Jurkat, Clone E6-1 (cell line): ENCODE data around the gene KCNH2.
A peak's percentile ranks its signal among the peaks of the same experiment; 100 is the strongest.

Experiments used
- DNase-seq: peaks from one replicate; pipeline ENCODE4 v3.0.0-alpha.2; 2011; ENCODE audit warnings: low read depth, low spot score
- H3K4me3 ChIP-seq: 2 replicates; pipeline ENCODE4 v1.5.1; 2011; ENCODE audit warnings: mild to moderate bottlenecking, low read length, control low read depth, moderate library complexity

The KCNH2 gene

DNA sequence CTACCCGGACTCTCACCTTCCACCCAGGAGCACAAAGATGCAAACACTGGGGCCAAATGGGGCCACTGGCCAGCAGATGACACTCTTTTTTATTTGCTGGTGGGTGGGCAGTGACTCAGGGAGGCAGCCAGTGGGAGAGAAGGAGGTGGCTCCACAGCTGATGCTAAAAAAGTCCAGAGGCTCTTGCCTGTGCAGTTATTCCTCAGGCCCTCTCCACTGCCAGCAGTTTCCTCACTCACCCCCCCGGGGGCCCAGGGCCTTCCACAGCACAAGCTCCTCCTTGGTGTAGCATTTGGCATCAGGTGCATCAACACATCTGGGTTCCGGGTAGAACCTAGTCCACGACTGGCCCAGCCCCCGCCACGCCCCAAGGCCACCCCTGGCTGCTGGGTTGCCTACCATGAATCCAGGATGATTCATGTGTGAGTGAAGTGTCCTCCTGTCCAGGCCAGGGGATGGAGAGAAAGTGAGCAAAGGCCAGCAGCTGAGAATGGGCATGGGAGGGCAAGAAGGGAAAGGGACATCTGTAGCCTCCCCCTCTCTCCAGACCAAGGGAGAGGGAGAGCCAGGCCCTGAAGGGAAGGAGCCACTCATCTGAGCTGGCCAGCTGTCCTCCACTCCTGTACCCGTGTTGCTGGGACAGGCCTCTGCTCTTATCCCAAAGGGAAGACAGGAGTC, 1.7 kb upstream of the KCNH2 start:
- no peak for DNase-seq
- no peak overlapping the region for H3K4me3 ChIP-seq

DNA sequence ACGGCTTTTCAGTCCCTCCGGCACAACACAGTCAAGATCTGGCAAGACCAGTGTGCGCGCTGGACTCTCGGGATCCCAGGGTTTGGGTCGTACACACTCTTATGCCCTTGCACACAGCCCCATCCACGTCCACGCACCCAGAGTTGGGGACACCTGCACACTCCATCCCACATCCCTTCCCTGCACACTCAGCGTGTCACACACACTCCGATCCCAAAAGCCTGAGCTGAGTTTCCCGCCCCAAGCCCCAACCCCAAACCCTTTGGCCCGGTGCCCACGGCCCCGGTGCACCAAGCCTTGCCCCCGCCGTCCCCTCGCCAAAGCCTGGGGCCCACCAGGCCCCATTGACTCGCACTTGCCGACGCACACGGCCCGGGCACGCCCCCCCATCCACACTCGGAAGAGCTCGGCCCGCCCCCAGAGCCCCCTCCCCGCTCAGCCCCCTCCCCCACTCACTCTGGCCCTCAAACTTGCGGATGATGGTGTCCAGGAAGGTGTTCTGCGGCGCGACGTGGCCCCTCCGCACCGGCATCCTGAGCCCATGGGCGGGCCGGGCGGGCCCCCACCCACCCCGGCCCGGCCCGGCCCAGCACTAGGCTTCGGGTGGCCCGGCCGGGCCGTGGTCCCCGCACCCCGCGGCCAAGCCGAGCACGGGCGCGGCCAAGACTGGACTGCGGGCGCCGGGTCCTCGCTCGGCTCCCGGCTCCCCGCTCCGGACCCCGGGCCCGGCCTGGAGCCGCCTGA, 567 bp downstream of the KCNH2 start:
- DNase-seq, result no peak
- peak overlapping the region; percentile 46 for H3K4me3 ChIP-seq

DNA sequence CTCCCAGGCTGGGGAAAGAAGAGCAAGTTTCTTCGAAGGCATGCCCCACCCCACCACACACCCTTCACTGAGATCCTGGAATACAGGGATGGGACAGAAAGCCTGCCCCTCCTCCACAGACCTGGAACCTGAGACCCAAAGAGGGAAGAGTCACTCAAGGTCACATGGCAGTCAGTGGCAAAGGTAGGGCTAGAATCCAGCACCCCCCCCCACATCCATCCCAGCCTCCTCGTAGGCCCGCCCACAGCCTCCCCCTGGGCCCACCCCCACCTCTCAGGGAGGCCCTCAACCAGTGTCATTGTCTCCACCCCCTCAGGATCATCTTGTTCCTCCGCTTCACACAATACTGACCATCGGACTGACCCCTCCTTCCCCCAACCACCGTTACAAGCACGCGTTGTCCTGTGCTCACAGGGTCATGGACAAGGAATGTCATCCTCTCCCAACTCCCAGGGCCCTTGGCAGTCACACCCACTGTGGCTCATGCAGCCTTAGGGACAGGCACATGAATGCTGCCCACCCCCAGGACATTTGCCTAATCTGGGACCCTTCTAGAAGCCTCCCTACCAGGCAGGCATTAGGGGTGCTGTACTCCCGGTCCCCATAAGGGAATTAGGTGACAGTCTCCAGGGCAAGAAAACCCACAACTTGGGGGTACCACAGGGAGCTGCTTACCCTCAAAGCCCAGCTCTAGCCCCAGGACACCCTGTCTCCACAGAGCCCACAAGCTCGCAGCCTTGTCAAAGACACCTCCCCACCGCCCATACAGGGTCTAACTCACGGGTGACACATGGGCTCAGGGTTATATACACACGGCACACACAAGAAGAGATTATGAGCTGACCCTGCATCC, 1.4 kb downstream of the KCNH2 start:
- no peak for DNase-seq
- H3K4me3 ChIP-seq, result peak overlapping the region; percentile 46

DNA sequence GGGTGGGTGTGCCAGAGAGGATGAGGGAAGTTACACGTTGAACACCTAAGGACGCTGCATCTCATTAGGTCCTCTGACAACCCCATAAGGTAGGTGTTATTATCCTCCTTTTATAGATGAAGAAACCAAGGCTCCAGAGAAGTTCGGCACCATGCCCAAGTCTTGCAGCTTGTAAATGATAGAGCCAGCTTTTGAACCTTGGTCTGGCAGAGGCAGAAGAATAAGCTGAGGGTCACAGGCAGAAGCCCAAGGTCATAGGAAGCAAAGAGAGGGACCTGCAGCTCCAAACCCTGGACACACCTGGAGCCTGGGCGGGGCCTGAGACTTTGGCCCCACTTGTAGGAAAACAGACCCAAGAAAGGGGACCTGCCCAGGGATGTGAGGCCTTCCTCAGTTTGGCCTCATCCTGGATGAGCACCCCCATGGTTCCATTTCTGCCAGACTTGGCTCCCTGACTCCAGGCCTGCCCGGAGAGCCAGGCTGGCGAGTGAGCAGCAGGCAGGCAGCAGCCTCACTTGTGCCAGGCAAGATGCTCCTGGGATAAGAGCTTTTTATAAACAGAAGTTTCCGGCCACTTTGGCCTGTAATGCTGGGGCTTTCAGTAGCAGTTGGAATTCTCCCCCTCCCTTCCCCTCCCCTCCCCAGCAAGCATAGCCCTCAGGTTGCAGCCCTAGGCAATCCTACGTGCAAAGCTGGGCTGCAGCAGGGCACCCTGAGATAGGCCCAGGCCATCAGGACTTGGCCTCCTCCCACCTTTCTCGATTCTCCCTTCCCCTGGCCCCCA, 2.4 kb downstream of the KCNH2 start:
- H3K4me3 ChIP-seq, result peak overlapping the region; percentile 68
- no peak for DNase-seq

DNA sequence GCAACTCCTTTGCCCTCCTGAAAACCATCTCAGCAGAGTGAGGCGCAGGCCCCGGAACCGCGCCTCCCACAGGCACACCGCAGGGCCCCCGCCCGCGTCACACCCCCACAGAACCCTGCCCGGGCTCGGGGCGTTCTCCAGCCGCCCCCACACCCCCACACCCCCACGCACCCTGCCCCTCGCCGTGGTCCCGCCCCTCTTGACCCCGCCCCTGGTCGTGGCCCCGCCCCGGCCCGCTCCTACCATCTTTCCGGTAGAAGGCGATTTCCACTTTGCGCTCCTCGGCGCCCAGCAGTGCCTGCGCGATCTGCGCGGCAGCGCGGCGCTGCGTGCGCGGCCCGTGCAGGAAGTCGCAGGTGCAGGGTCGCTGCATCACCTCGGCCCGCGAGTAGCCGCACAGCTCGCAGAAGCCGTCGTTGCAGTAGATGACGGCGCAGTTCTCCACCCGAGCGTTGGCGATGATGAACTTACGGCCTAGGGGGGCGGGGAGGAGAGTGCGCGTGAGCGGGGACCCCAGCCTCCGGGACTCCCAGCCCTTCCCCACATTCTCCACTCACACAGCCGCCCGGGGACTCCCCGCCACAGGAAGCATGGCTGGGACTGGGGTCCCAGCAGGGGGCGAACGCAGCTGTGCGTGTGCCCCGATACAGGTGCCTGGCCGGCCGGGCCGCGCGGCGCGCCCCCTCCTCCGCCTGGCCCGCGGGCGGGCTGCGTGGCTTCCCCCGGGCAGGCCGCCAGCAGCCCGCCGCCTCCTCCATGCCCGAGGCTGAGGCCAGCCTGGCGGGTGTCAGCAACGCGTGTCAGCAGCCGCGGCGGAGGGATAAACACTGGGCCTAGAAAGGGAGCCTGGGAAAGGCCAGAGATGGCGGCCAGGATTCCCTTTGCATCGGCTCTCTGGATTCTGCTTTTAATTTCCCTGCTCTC, 3.4 kb downstream of the KCNH2 start:
- peak overlapping the region; percentile 68 for H3K4me3 ChIP-seq
- peak; percentile 81 for DNase-seq

DNA sequence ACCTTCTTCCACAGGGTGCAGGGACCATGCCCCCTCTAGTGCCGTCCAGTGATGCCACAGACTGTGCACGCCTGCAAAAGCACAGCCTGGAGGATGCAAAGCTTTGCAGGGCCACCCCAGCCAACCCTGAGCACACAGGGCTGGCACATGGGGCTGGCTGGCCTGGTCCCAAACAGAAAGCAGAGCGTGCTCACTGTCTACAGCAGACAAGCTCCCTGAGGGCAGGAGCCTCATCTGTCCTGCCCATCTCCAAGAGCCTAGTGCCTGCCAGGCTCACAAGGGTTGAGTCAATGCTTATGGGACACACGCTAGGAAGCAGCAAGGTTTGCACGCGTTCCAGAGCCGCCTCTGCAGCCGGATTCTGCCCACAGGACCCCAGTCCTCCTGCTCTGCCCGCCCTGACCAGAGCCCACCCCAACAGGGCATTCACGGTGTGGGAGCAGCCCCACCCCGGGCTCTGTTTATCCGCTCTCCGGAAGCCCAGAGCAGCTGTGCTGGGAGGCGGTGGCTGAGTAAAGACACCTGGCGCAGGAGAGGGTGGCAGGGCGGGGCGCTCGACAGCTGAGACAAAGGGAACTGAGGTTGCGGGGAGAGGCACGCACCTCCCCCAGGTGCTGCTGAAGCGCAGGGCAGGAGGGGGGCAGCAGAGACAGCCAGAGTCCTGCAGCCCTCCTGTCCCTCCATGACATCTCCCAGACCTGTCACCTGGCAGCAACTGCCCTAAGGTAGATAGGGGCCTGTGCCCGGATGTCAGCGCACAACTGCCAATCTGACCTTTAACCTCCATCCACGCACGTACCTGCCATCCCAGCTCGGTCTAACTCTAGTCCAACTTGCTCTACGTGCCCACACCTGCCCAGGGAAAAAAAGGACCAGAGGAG, 4.3 kb downstream of the KCNH2 start:
- DNase-seq, result no peak

DNA sequence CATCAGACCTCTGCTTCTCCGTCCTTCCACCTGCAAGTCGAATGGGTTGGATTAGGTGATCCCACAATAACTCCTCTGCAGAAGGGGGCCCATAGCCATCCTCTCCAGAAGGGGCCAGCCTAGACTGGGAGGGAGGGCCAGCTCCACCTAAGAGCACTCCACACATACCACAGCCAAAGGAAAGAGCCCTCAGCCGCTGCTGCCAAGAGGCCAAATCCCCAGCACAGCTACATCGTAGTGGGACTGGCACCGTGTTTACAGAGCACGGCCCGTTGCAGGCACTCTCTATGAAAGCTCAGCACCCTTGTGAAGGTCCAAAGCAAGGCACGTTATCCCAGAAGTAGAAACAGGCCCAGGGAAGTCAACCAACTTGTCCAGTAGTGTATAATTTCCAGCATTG, 5.4 kb downstream of the KCNH2 start:
- no peak overlapping the region for H3K4me3 ChIP-seq
- DNase-seq, result no peak

More for the DNA sequence above, 4.3 kb downstream of the KCNH2 start:
- H3K4me3 ChIP-seq, result peak overlapping the region; percentile 20

DNA sequence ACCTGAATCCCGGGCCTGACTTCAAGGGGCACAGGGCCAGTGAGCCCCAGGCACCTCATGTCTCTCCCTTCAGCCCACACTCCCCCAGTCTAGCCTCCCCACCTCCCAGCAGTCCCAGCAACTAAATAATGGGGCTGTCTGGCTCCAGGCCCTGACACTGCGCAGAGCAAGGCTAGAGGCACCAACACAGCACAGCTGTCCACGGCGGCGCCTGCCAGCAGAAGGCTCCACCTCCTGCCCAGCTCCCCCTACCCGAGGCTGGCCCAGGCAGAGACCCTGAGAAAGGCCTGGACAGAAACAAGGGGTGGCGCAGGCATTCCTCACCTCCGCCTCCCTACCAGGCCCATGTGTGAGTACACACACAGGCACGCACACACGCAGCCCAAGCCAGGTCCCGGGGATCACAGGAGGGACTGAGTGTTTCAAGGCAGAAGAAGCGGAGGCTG, 6.1 kb downstream of the KCNH2 start:
- DNase-seq, result no peak
- H3K4me3 ChIP-seq, result no peak overlapping the region

DNA sequence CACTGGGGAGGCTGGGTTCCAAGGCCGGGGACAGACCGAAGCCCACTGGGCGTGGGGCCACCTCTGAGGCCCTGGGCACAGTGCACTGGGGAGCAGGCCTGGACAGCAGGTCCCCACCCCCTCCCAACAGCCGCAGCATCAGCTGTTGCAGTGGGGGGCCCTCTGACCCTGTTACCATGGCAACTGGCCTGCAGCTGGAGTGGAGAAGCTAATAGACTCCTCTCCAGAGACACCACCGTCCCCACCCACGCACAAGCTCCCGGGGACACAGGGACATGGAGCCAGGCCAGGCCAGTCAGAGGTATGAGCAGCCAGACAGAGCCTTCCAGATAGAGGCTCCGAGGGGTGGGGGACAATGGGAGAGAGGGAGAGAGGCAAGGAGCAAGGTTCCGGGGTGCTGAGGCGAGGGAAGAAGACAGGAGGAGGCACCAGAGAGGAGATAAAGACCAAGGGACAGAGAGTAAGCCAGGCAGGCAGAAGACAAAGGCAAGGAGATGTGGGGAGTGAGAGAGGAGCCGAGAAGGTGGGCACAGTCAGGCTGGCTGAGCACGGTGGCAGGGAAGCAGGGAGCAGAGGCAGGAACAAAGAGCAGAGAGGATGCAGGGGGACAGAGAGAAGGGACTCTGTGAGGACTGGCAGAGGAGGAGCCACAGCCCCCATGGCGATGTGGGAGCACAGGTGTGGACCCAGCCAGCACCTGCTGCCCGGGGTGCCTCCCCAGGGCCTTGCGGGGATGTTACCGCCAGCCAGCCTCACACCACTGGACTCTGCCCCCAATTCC, 6.7 kb downstream of the KCNH2 start:
- no peak overlapping the region for H3K4me3 ChIP-seq
- no peak for DNase-seq

DNA sequence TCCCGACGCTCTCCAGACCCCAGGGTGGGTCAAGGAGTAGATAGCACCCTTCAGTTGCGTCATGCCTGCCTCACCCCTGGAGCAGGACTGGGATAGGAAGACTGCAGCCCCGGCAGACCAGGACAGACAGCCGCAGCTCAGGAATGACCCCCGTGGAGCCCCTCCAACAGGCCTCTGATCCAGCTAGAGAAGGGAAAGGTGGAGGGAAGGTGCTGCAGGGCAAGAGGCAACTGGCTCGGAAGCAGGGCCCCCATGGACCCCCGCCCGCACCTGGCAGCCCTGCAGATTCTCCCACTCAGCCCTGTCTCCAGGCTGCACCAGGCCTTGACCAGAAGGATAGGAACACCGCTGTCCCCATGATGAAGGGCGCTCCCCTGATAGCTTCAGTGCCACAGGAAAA, 7.7 kb downstream of the KCNH2 start:
- H3K4me3 ChIP-seq, result no peak overlapping the region

DNA sequence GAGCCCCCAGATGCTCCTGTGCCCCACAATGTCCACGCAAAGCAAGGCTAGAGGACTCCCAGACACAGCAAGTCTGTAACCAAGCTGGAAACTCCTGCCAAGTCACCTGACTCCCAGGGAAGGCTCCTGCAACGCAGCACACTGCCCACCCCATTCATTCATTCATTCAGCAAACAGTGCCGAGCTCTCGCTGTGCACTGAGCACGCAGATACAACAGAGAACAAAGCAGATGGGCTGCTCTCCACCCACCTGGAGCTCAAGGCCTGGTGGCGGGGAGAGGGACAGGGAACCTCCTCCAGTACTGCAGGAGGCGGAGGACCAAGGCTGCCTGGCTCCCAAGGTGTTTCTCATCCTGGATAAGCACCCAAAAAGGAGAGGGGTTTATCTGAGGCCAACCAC, 8.6 kb downstream of the KCNH2 start:
- no peak for DNase-seq
- no peak overlapping the region for H3K4me3 ChIP-seq

More for the DNA sequence above, 7.7 kb downstream of the KCNH2 start:
- DNase-seq, result no peak

DNA sequence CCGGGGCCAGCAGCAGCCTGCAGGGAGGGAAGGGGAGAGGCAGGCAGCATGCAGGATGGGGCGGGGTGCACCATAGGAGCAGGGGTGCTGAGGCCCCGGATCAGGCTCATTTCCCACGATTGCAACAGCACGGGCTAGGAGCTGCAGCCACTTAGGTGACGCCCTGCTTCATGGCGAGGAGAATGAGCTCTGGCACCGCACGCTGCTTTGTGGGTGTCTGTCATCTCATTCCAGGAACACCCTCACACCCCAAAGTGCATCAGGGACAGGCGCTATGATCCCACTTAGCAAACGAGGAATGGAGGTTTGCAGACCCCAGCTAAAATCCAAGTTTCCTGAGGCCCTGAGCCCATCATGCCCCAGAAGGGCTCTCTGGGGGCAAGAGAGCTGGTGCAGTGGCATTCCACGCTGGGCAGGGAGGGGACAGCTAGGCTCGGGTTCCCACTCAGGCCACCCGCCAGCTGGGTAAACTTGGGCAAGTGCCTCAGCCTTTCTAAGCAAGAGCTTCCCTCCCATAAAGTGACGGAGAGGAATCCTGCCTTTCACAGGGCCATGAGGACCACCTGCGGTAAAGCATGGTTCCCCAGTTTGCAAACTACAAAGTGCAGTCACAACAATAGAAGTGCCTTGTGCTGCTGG, 9.3 kb downstream of the KCNH2 start:
- H3K4me3 ChIP-seq, result no peak overlapping the region
- DNase-seq, result no peak

DNA sequence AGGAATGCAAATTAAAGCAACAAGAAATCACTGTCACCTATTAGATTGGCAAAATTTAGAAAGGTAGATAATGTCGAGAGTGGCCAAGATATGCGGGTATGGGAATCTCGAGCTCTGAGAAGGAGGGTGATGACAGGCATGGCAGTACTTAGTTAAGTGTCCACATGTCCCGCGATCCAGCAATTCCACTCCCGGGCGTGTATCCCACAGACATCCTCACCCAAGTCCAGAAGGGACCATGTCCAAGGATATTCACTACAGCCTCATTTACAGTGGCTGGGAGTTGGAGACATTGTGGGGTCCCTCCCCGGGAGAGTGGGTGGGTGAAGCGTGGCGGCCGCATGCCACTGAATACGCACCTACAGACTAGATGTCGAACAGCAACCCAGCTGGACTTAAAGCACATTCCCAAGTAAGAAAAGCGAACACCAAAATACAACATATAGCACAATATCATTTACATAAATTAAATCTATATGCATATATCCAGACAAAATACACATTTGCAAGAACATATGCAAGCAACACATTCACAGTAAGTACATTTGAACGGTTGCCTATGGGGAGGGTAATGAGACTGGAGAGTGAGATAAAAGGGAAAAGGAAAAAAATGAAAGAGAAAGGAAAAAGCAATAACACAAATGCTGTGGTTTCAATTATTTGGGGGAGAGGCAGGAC, 9.9 kb downstream of the KCNH2 start:
- H3K4me3 ChIP-seq, result no peak overlapping the region
- peak; percentile 44 for DNase-seq

DNA sequence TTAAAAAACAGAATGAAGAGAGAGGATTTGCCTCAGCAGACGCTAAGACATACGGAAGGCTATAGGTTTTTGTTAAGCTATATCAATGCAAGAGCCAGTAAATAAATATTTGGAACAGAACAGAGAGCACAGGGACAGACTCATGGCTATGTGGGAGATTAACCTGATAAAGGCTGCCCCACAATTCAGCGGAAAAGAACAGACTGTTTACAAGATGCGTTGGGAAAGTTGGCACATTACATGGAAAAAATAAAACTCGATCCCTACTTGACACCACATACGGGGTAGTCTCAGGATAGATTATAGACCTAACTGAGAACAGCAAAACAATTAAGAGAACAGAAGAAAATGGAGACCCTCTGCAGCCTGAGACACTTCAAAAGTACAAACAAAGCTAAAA, 10.8 kb downstream of the KCNH2 start:
- DNase-seq, result no peak
- H3K4me3 ChIP-seq, result no peak overlapping the region

DNA sequence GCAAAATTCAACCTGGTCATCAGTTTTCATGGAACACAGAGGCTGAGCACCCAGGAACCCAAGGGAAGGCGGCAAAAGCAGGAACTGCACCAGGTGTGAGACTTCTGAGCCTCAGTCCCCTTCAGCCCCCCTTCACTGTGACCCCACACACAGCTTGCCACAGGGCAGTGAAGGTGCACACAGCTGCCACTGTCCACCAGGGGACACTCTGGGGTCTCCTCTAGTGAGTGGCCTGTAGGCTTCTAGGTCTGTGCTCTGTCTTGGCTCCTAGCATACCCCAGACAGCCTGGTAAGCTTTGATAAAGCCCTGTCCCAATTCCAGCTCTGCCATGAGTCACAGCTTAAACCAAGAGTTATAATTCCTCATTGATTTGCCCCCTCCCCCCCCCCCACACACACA, 12.1 kb downstream of the KCNH2 start:
- H3K4me3 ChIP-seq, result no peak overlapping the region
- DNase-seq, result no peak
